Measurements from ENCODE around the gene MAPK8IP1.

GRCh38 chr11:45907911-45908370, 22.5 kb downstream of the MAPK8IP1 start:
- TF ChIP-seq CEBPB (IDR thresholded peaks at IDR 0.05) (no peak), HOXA7 (CRISPR knock-in tag; IDR thresholded peaks at IDR 0.05) (no peak), KDM1A (IDR thresholded peaks at IDR 0.05; ENCODE audit: low read depth) (no peak), CHD2 (IDR thresholded peaks at IDR 0.05; ENCODE audit: low read length, partially characterized antibody) (no peak), CTCF (IDR thresholded peaks at IDR 0.05) (no peak), NFE2L2 (conservative IDR thresholded peaks at IDR 0.05; ENCODE audit: low read length) (no peak), EP300 (IDR thresholded peaks at IDR 0.05) (no peak), RAD21 (conservative IDR thresholded peaks at IDR 0.05 in 1 of 2, IDR thresholded peaks at IDR 0.05 in 1 of 2) (no peak), SMC3 (IDR thresholded peaks at IDR 0.05) (no peak)
- TF ChIP-seq, protein P1, sequence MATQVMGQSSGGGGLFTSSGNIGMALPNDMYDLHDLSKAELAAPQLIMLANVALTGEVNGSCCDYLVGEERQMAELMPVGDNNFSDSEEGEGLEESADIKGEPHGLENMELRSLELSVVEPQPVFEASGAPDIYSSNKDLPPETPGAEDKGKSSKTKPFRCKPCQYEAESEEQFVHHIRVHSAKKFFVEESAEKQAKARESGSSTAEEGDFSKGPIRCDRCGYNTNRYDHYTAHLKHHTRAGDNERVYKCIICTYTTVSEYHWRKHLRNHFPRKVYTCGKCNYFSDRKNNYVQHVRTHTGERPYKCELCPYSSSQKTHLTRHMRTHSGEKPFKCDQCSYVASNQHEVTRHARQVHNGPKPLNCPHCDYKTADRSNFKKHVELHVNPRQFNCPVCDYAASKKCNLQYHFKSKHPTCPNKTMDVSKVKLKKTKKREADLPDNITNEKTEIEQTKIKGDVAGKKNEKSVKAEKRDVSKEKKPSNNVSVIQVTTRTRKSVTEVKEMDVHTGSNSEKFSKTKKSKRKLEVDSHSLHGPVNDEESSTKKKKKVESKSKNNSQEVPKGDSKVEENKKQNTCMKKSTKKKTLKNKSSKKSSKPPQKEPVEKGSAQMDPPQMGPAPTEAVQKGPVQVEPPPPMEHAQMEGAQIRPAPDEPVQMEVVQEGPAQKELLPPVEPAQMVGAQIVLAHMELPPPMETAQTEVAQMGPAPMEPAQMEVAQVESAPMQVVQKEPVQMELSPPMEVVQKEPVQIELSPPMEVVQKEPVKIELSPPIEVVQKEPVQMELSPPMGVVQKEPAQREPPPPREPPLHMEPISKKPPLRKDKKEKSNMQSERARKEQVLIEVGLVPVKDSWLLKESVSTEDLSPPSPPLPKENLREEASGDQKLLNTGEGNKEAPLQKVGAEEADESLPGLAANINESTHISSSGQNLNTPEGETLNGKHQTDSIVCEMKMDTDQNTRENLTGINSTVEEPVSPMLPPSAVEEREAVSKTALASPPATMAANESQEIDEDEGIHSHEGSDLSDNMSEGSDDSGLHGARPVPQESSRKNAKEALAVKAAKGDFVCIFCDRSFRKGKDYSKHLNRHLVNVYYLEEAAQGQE (IDR thresholded peaks at IDR 0.05) = no peak

All from A549 (cell line).